ENCODE measurements around the gene CYP4F3.
"Not testable (repeated sequence)": the region's sequence is repeated elsewhere in the genome, so short reads cannot be mapped to it uniquely, and the experiment has no call there.

The CYP4F3 gene

GRCh38 chr19:15666883-15667282 lies 26.2 kb downstream of the CYP4F3 start:
- no peak for DNase-seq (ENCODE audit: low spot score)

GRCh38 chr19:15669440-15669839 lies 28.7 kb downstream of the CYP4F3 start:
- no peak for DNase-seq (ENCODE audit: low spot score)

GRCh38 chr19:15669891-15670290 lies 29.2 kb downstream of the CYP4F3 start:
- no peak for DNase-seq (ENCODE audit: low spot score)

GRCh38 chr19:15671237-15671821 lies 30.6 kb downstream of the CYP4F3 start:
- DNase-seq (ENCODE audit: low spot score): no peak

- no peak for DNase-seq (ENCODE audit: low spot score)
Observed at GRCh38 chr19:15671891-15672579, 31.3 kb downstream of the CYP4F3 start.

GRCh38 chr19:15672580-15673175 lies 32.0 kb downstream of the CYP4F3 start, which contains the start of gene CYP4F12:
Gene CYP4F12 (plus strand): TSS chr19:15673087. CDS start chr19:15673530, 443 bp downstream.
- peak; percentile 33 for DNase-seq (ENCODE audit: low spot score)

GRCh38 chr19:15673176-15673654 lies 32.5 kb downstream of the CYP4F3 start:
- peak; percentile 15 for DNase-seq (ENCODE audit: low spot score)

- no peak for DNase-seq (ENCODE audit: low spot score)
Observed at GRCh38 chr19:15675560-15675959, 34.9 kb downstream of the CYP4F3 start.

- DNase-seq (ENCODE audit: low spot score): no peak
Observed at GRCh38 chr19:15679089-15679488, 38.4 kb downstream of the CYP4F3 start.

- not testable (repeated sequence) for DNase-seq (ENCODE audit: low spot score)
Observed at GRCh38 chr19:15679865-15680264, 39.2 kb downstream of the CYP4F3 start.

- DNase-seq (ENCODE audit: low spot score): no peak
Observed at GRCh38 chr19:15680478-15681322, 40.0 kb downstream of the CYP4F3 start.

- no peak for DNase-seq (ENCODE audit: low spot score)
Observed at GRCh38 chr19:15683411-15683810, 42.7 kb downstream of the CYP4F3 start.

GRCh38 chr19:15684828-15685227 lies 44.1 kb downstream of the CYP4F3 start:
- DNase-seq (ENCODE audit: low spot score): no peak

- no peak for DNase-seq (ENCODE audit: low spot score)
Observed at GRCh38 chr19:15696654-15697194, 56.0 kb downstream of the CYP4F3 start.

GRCh38 chr19:15701757-15702533 lies 61.2 kb downstream of the CYP4F3 start:
- no peak for DNase-seq (ENCODE audit: low spot score)

- peak; percentile 5 for DNase-seq (ENCODE audit: low spot score)
Observed at GRCh38 chr19:15702534-15702930, 61.8 kb downstream of the CYP4F3 start.

Measured in cerebellar cortex (tissue), 1 donor.